Measurements from ENCODE around the gene RORB.

Gene RORB

DNA sequence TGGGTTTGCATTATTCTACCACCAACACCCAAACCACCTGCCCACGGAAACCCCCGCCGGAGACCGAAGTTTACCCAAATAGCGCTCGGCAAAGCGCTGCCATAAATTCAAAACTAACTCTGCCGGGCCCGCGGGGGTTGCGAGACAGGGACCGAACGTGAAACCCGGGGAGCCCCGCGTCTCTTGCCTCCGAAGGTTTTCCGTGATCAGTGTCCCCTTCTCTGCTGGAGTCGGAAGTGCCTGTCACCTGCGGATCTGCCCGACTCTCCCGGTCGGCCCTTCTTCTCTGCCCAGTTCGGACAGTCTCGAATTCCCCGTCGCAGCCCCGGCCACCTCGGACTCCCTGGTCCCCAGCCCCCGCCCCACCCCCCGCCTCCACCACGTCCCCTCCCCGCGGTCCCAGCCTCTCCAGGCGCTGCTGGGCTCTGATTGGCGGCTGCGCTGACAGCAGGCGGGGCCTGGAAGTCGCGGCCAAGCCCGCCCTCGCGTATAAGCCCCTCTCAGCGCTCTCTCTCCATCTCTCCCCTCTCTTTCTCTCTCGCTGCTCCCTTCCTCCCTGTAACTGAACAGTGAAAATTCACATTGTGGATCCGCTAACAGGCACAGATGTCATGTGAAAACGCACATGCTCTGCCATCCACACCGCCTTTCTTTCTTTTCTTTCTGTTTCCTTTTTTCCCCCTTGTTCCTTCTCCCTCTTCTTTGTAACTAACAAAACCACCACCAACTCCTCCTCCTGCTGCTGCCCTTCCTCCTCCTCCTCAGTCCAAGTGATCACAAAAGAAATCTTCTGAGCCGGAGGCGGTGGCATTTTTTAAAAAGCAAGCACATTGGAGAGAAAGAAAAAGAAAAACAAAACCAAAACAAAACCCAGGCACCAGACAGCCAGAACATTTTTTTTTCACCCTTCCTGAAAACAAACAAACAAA lies at the start of gene RORB:
Gene RORB, plus strand, starts transcription at position 517 of the 929 bp plus-strand sequence. CDS start 642 bp downstream, outside the sequence.
- DNase-seq: peak; percentile 81

DNA sequence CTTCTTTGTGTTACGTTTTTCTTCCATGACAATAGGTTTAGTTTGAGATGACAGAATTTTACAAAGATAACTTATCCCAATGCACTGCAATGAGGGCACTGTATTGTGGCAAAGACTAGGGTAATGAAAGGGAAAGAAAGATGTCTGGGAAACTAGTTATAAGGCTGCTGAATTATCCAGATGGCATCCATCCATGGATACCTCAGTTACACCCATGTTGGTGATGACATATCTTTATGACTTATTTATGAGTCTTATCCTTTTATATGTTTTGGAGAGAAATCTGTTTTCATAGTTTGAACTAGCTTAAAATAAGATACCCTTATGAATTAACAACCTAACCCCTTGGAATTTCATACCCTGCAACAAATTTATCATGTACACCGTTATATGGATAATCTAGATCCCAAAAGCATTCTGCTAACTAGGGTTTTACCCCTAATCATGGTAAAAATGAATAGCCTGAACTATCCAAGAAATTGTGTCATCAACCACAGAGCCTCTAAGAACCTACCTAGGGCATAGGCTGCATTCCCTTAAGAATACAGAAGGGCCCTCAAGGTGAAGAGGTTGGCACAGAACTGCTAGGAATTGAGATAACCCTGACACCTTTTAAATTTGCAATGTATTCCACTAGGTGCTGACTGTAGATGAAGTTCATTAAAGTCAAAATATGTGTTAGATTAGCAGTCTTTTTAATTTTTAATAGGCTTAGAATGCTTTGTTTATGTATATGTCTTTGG lies 49.5 kb upstream of the RORB start:
- DNase-seq: no peak

- no peak for DNase-seq
Measured at GRCh38 chr9:74449060-74449459, 48.1 kb upstream of the RORB start.

- no peak for DNase-seq
Measured at GRCh38 chr9:74458832-74459231, 38.3 kb upstream of the RORB start.

DNA sequence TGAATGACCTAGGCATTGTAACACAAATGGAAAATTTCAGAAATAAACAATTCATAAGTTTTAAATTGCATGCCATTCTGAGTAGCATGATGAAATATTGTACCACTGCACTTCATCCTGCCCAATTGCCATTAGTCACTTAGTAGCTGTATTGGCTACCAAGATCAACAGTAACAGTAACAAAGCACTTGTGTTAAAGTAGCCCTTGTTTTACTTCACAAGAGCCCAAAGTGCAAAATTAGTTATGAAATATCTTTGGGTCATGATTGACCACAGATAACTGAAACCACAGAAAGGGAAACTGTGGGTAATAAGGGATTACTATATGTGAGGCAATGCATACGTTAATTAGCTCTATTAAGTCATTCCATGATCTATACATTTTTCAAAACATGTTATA lies 33.3 kb upstream of the RORB start:
- DNase-seq: no peak

- no peak for DNase-seq
Measured at GRCh38 chr9:74478606-74479005, 18.5 kb upstream of the RORB start.

- DNase-seq: no peak
Measured at GRCh38 chr9:74479711-74480110, 17.4 kb upstream of the RORB start.

GRCh38 chr9:74487395-74487794 lies 9.7 kb upstream of the RORB start:
- DNase-seq: no peak

DNA sequence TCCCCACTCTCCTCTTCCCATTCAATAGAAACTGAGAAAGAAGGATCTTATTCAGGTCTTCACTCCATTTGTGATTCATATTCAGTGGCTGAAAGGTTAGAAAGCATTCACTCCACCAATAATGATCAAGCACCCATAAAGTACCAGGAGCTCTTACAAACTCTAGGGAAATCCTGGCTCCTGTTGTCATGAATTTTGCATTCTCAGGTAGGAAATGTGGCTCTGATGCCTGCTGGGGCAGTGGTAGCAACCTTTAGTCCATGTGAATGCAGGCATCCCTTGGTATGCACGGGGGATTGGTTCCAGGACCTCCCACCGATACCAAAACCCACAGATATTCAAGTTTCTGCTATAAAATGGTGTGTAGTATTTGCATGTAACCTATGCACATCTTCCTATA lies 3.6 kb upstream of the RORB start:
- no peak for DNase-seq

DNA sequence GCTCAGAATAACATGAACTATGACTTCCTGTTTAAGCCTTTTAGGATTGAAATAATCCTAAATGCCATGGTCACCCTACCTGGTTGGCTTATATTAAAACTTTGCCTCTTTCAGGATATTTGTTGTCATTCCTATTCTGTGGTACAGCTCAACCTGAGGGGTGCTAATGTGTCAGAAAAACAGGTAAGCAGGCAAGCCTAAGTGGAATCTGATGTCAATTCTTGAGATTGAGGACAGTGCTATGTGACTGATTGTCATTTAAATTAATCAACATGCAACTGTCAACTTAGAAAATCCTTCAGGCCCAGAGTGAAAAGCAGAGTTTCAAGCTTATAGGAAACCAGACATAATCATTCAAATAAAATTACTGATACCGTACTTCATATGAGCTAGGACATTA lies 2.6 kb upstream of the RORB start:
- DNase-seq: no peak

DNA sequence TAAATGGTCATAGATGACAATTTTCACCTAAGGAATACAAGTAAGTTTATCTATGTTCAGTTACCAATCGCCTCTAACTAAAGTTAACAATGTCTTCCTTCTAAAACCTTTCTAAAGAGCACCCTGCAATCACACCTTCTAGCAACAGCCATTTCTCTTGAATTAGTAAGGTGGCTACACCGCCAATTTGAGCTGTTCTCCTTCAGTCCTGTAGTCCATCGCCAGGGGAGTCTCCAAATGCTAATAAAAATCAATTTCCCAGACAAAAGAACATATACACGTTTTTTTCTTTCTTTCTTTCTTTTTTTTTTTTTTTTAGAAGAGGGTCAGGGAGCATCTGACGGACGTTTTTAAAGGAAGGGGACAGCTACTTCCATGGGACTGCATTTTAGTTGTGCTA lies 729 bp upstream of the RORB start:
- peak; percentile 5 for DNase-seq

GRCh38 chr9:74497748-74498620 lies 849 bp downstream of the RORB start:
- peak; percentile 33 for DNase-seq

- no peak for DNase-seq
Measured at GRCh38 chr9:74498621-74499095, 1.5 kb downstream of the RORB start.

- DNase-seq: no peak
Measured at GRCh38 chr9:74499111-74499601, 2.0 kb downstream of the RORB start.

- no peak for DNase-seq
Measured at GRCh38 chr9:74499770-74500583, 2.8 kb downstream of the RORB start.

GRCh38 chr9:74500584-74500924 lies 3.4 kb downstream of the RORB start:
- DNase-seq: no peak

GRCh38 chr9:74501570-74501969 lies 4.4 kb downstream of the RORB start:
- DNase-seq: no peak

- DNase-seq: no peak
Measured at GRCh38 chr9:74503219-74503618, 6.1 kb downstream of the RORB start.

GRCh38 chr9:74503666-74504065 lies 6.5 kb downstream of the RORB start:
- DNase-seq: peak; percentile 5

DNA sequence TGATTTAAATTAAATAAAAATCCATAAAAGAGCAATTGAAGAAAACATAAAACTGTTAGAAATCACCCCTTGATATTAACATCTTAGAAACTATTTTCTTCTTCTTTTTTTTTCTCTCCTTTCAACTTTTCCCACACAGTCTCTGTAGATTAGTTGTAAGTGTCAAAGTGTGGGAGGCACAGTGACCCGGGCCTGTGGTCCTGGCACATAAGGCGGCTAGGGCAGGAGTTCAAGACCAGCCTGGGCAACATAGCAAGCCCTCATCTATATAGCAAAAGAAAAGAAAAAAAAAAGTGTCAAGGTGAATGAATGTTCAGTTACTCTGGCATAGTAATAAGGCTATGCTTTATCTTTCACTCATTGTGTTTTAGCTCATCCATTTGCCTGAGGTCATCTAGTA lies 14.2 kb downstream of the RORB start:
- DNase-seq: no peak

DNA sequence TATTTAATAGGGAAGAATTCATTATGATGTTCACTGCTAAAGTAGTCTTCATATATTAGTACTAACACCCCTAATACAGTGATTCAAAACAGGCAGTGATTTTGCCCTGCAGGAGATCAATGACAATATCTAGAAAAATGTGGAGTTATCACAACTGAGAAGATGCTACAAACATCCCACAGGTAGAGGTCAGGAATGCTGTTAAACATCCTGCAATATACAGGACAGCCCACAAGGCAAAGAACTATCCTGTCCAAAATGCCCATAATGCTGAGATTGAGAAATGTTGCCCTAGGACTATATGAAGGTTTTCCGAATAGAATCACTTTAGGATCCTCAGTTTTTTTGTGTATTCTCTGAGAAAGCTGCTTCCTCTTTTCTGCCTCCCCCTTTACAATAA lies 15.3 kb downstream of the RORB start:
- DNase-seq: no peak

- no peak for DNase-seq
Measured at GRCh38 chr9:74513221-74513620, 16.1 kb downstream of the RORB start.

All from NCI-H1105 treated with DMSO at 0.1 percent for 48 hours (cell line).